NCI-H2171 (cell line): ENCODE data around the gene WWOX.

Experiments used
- DNase-seq: peaks from one replicate; lab custom pipeline; 2025; lab: John Stamatoyannopoulos, UW

The WWOX gene

DNA sequence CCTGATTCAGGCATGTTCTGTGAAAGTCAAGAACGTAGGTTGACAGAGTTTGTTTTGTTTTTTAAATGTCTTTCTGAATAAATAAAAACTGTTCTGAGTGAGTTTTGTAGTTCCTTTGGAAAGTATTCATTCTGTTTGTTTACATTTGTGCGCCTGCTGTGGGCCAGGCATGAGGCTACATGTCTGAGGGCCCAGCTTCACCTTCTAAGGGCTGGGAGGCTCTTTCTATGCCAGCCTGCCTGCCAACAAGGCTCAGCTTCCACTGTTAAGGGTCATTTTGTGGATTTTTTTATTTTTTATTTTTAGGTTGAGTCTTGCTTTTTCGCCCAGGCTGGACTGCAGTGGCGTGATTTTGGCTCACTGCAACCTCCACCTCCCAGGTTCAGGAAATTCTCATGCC, 6.1 kb downstream of the WWOX start:
- DNase-seq, result no peak

DNA sequence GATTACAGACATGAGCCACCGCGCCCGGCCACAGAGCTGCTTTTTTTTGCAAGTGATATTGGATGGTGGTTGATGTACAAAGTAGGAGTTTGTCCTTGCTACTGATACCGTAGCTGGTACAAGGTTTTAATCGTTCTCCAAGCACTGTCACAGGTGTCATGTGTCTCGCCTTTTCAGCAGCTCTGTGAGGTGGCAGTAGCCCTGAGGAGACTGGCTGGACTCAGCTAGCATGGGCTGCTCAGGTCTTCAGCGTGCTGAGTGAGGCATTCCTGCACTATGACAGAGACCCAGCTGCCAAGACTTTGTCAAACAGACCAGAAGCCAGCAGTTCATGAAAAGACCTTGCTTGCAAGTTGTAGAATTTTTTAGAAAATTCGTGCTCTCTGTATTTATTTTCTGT, 7.2 kb downstream of the WWOX start:
- no peak for DNase-seq

GRCh38 chr16:78108451-78108850, 9.0 kb downstream of the WWOX start:
- DNase-seq, result no peak

DNA sequence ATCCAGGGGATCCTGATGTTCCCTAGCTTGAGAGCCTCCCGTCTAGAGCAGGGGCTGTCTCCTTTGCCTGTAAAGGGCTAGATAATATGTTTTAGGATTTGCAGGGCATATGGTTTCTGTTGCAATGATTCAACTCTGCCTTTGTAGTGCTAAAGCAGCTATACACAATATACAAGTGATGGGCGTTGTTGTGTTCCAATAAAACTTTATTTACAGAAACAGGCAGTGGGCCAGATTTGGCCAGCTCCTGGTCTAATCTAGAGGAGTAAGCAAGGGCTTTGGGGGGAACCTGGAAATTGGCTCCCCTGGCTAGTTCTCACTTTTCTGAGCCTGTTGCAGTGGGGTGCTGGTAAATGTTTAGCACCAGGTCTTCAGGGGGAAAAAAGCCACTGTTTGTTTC, 13.8 kb downstream of the WWOX start:
- no peak for DNase-seq

DNA sequence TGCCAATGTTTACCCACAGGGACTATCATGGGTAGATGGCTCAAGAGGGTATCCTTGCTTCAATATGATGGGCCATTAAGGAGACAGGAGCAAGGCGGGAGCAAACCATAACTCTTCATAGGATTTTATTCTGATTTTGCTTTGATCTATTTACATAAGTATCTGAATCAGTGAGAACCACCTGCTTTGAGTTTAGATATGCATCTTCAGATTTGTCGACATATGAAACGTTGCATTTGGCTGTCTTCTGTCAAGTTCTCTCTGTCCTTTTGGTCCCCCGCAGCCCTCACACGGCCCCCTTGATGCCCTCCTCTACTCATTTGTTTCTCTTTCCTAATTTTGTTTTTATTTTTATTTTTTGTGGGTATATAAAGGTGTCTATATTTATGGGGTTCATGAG, 16.2 kb downstream of the WWOX start:
- no peak for DNase-seq

DNA sequence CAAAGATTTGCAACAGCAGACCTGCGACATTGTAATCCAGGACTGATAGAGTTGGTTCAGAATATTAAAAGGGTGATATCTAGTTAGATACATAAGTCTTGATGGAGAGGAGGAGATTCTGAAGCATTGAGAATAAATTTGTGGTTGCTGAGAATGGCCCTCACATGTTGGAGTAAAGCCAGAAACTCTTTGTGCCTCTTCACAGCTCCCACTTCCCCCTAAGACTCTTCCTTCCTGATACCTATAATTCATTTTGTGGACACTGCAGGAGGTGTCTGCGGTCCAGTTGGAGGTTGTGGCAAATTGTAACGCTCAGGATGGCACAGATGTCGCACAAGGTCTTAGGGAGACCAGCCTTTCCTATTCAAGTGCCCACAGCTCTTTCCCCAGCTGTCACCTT, 17.5 kb downstream of the WWOX start:
- DNase-seq, result no peak

- DNase-seq, result no peak
These were observed 17.9 kb downstream of the WWOX start for GRCh38 chr16:78117391-78117790.

DNA sequence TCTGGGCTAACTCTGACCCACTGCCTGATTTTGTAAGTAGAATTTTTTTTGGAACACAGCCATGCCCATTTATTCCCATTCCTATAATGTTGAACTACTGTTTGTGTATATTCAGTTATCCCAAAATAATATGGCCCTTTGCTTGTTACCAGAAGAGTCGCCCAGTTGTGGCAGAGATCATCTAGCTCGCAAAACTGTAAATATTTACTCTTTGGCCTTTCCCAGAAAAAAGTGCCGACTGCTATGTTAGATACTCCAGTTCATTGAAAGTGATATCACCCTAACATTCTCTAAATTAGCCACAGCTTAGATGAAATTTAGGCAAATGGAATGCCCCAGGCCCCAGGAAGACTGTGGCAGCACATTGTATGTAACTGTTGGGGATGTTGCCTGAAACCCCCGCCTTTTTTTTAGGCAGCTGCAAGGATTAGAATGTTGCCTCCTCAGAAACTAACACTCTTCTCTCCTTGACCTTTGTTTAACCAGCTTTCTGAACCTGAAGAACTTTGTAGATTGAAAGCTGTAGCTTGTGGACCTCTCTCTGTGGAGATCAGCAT, 19.1 kb downstream of the WWOX start:
- DNase-seq, result no peak

DNA sequence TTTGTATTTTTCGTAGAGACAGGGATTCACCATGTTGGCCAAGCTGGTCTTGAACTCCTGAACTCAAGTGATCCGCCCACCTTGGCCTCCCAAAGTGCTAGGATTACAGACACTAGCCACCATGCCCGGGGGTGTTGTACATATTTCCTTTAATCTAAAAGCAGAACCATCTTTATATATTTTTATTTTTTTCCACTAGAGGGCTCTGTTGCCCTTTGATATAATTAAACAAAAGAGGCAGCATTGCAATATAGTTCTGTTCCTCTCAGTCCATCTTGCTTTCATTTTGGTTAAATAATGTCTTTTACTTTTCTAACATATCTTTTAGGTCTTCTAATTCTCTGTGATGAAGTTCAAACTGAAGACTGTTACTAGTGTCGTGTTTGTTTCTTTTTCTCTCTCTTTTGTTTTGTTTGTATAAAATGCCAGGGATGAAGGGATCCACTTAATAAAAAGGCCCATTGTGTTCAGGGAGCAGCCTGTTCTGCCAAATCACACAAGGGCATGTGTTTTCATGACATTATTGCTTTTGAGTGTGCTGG, 23.4 kb downstream of the WWOX start:
- DNase-seq, result peak; percentile 38

- no peak for DNase-seq
These were observed 25.8 kb downstream of the WWOX start for GRCh38 chr16:78125112-78125844.

- no peak for DNase-seq
These were observed 27.2 kb downstream of the WWOX start for GRCh38 chr16:78126662-78127061.

DNA sequence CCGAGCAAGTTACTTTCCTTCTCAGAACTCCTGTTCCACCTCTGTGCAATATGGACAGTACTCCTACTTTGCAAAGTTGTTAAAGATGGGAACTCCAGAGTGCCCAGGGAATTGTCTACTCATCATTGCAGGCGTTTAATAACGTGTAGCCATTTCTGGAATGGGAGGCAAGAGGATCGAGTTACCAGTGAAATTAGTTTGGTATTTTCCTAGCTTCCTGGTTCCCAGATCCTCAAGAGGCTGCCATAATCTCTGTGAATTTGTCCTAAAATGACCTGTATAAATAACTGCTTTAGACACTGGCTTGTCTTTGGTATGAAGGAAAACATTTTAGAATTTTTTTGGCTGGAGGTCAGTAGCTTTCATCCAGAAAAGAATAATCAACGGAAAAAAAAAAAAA, 27.7 kb downstream of the WWOX start:
- DNase-seq, result no peak

DNA sequence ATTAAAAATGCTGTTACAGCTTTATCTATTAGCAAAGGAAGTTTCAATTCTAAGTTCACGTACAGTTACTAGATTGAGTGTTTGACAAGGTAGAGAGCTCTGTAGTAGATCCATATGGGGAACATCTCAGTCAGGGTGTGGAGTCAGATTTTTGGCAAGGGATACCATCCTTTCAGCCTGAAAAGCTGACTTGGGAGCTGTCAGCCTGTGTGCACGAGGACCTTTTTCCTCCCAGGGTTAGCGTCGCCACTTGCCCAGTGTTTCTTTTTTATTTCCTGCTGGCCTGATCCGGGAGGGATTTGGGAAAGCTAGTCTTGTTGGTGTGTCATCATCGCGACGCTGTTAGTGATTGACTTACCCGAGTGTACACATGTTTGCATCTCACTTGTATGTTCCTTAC, 29.5 kb downstream of the WWOX start:
- no peak for DNase-seq

GRCh38 chr16:78129349-78129748, 29.9 kb downstream of the WWOX start:
- no peak for DNase-seq

GRCh38 chr16:78130083-78130608, 30.7 kb downstream of the WWOX start:
- no peak for DNase-seq

DNA sequence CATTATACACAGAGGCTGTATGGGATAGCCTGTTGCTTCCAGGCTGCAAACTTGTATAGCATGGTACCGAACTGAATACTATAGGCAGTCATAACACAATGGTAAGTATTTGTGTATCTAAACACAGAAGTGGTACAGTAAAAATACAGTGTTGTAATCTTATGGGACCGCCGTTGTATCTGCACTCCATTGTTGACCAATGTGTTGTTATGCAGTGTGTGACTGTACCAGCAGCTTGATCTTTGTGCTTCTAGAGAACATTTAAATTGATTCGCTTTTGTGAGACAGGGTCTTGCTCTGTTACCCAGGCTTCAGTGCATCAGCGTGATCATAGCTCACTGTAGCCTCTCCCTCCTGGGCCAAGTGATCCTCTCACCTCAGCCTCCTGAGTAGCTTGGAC, 31.5 kb downstream of the WWOX start:
- DNase-seq, result no peak

GRCh38 chr16:78133919-78134318, 34.5 kb downstream of the WWOX start:
- DNase-seq, result no peak

DNA sequence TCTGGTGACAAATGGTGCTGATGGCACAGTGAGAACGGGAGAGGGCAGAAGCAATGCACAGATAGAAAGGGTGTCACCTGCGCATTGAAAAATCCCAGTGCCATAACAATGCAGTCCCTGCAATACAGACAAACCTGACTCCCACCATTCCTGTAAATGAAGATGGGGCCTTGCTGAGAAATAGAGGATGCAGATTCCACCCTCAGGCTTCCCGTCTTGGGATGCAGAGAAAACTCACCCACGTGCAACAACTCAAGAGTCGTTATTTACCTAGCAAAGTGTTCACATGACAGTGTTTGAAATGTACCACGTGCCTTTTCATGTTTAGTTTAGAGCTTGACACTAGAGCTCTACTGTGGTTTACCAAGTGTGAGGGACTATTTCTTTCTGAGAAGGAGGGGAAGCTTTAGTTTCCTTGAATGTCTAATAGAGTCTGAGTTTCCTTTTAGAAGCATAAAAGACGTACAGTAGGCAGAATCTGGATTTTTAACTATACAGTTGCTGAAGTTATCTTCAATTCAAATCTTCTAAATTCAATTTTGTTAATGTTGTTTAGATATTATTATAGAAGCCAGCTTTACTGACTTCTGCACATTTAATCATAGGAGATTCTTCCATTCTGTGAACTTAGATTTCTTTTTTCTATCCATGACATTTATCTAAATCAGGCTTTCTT, 35.6 kb downstream of the WWOX start:
- no peak for DNase-seq

DNA sequence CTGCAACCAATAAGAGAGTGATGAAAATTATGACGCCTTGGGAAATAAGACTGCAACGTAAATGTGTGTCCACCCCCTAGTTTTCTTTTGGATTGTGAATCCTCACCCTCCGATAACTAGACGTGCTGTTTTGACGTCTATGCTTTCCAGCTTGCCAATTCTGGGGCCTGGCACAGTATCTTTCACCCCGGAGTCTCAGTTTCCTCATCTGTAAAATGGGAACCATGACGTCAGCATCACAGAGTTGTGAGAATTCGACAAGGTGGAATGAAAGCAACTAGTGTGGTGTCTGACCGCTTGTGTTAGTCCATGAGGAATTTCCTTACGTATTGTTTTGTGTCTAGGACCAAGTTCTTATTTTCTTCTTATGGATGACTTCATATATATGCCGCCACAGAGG, 37.7 kb downstream of the WWOX start:
- DNase-seq, result no peak

- DNase-seq, result no peak
These were observed 38.5 kb downstream of the WWOX start for GRCh38 chr16:78137782-78138616.

GRCh38 chr16:78140818-78141466, 41.5 kb downstream of the WWOX start:
- DNase-seq, result no peak

GRCh38 chr16:78142788-78143187, 43.3 kb downstream of the WWOX start:
- no peak for DNase-seq
